GM21528 (cell line): Measurements from ENCODE around the gene LRRC27.

Experiments
- ATAC-seq: cut with Tn5 transposase; IDR thresholded peaks from one replicate; pipeline ENCODE4 v1.9.1; 2021; ENCODE audit warnings: mild to moderate bottlenecking, moderate library complexity; ENCODE audit not compliant: unreplicated experiment, low FRiP score

Gene LRRC27

GRCh38 chr10:132408823-132409666, 77.1 kb downstream of the LRRC27 start:
- ATAC-seq, result no peak

- no peak for ATAC-seq
Observed at GRCh38 chr10:132409667-132410028, 77.7 kb downstream of the LRRC27 start.

- ATAC-seq, result no peak
Observed at GRCh38 chr10:132410056-132410778, 78.2 kb downstream of the LRRC27 start.

GRCh38 chr10:132410779-132411532, 79.0 kb downstream of the LRRC27 start:
- ATAC-seq, result no peak

- ATAC-seq, result no peak
Observed at GRCh38 chr10:132411561-132412253, 79.7 kb downstream of the LRRC27 start.

- ATAC-seq, result no peak
Observed at GRCh38 chr10:132412316-132413192, 80.6 kb downstream of the LRRC27 start.

- ATAC-seq, result no peak
Observed at GRCh38 chr10:132413226-132414205, 81.5 kb downstream of the LRRC27 start.

GRCh38 chr10:132414402-132415016, 82.5 kb downstream of the LRRC27 start:
- no peak for ATAC-seq

- no peak for ATAC-seq
Observed at GRCh38 chr10:132415255-132415654, 83.3 kb downstream of the LRRC27 start.

- no peak for ATAC-seq
Observed at GRCh38 chr10:132415956-132416355, 84.0 kb downstream of the LRRC27 start.

- ATAC-seq, result no peak
Observed at GRCh38 chr10:132416566-132417256, 84.7 kb downstream of the LRRC27 start.

- ATAC-seq, result no peak
Observed at GRCh38 chr10:132417257-132417910, 85.4 kb downstream of the LRRC27 start.

GRCh38 chr10:132417957-132418441, 86.0 kb downstream of the LRRC27 start:
- no peak for ATAC-seq

- no peak for ATAC-seq
Observed at GRCh38 chr10:132418527-132419416, 86.8 kb downstream of the LRRC27 start.

GRCh38 chr10:132419538-132420468, 87.8 kb downstream of the LRRC27 start:
- ATAC-seq, result no peak
